Measurements from ENCODE around the gene DCHS1.

Gene DCHS1

GRCh38 chr11:6619004-6619745 lies 36.4 kb downstream of the DCHS1 start, which contains the start of gene TPP1:
Gene TPP1, minus strand, starts transcription at chr11:6619422. Its CDS starts 22 bp downstream, at chr11:6619400.
- Histone ChIP-seq H3K27ac (ENCODE audit: insufficient read depth in 1 of 2, low read depth in 1 of 2, low read length in 2 of 2, poor library complexity in 1 of 2, severe bottlenecking in 2 of 2) (peak within 1 kb of the TSS; percentile 82 to 96), H3K4me1 (ENCODE audit: control extremely low read depth in 1 of 4, control insufficient read depth in 4 of 4, insufficient read depth in 4 of 4, low read length in 3 of 4) (peaks cover 9 to 33% (median 26%) of the 10 kb centered on the region in 4 experiments), H3K9me3 (ENCODE audit: control extremely low read depth in 1 of 5, control insufficient read depth in 4 of 5, insufficient read depth in 2 of 5, low read depth in 1 of 5, low read length in 4 of 5) (no peaks in the 10 kb centered on the region), H3K36me3 (ENCODE audit: control insufficient read depth in 4 of 4, insufficient read depth in 4 of 4, low read length in 3 of 4) (peaks cover 2 to 36% (median 18%) of the 10 kb centered on the region in 4 experiments), H3K27me3 (replicated peaks in 2 of 5; ENCODE audit: control insufficient read depth in 4 of 5, insufficient read depth in 5 of 5, low read length in 4 of 5) (no peaks in the 10 kb centered on the region), H3K4me3 (ENCODE audit: control insufficient read depth in 1 of 7, extremely low read depth in 1 of 7, insufficient read depth in 4 of 7, low read depth in 2 of 7, low read length in 6 of 7) (peak within 1 kb of the TSS; percentile 71 to 94 (median 88))
- peak; percentile 91 to 93 (median 92) for DNase-seq
- WGBS (ENCODE audit: insufficient coverage) = 0% methylated on average over 11 of the region's 16 CpGs
- CTCF ChIA-PET = interaction anchor here (0.6 to 3.3 kb wide), 20 partner anchors 10 to 89 kb away, joined by 3 to 24 read pairs (median 6); partner anchors contain the start of gene MRPL17
- POLR2A ChIA-PET = interaction anchor here (1.0 to 1.7 kb wide), 3 partner anchors 12 to 16 kb away, joined by 3 to 8 read pairs (median 6); partner anchors contain the start of genes ILK and RRP8

DNA sequence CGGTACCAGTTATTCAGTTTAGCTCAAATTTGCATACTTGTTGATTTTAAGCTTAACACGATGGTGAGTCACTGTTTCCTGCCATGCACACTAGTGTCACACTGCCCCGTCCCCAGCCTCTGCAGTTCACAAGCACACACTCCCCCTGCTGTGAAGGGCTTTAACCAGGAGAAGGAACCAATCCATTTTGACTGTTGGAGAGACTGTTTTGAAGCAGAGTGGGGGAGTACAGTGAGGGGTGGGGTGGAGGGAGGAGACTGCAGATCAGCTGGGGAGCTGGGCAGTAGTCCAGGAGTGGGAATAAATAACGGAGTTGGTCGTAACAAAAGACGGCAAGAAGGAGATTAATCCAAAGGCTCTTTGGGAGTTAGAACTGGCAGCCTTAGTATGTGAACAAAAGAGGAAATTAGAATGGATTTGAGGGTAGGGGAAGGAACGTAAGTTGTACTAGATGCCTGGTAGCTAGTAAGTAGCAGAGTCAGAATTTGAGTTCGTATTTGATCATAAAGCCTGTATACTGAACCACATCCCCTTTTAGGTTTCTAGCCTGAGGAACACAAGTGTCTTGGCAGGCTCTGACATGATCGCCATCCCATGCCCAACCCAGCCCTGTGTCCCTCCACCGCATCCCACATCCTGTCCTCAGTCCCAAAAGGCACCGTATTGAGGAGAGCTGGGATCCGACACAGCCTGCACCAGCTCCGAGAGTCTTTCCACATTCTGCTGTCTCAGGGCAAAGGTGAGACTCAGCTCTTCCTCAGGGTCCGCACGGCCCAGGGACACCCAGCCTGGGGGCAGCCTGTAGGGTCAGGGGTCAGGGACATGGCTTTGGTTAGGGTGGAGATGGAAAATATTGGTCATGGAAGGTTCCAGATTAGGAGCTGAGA lies 37.2 kb downstream of the DCHS1 start:
- H3K36me3 ChIP-seq (ENCODE audit: control insufficient read depth in 4 of 4, insufficient read depth in 4 of 4, low read length in 3 of 4) = peaks cover 2 to 33% (median 22%) of the 10 kb centered on the region in 4 experiments
- 8% methylated on average over 13 of the region's 15 CpGs for WGBS (ENCODE audit: insufficient coverage)
- H3K4me1 ChIP-seq (ENCODE audit: control extremely low read depth in 1 of 4, control insufficient read depth in 4 of 4, insufficient read depth in 4 of 4, low read length in 3 of 4) = peaks cover 10 to 36% (median 28%) of the 10 kb centered on the region in 4 experiments
- ChIA-PET CTCF (interaction anchor here (0.6 to 3.3 kb wide), 30 partner anchors 11 to 89 kb away, joined by 3 to 24 read pairs (median 4); partner anchors contain the start of gene MRPL17), POLR2A (interaction anchor here (0.9 to 1.7 kb wide), 4 partner anchors 10 to 17 kb away, joined by 3 to 8 read pairs (median 4); partner anchors contain the start of genes ILK and RRP8)
- H3K27ac ChIP-seq (ENCODE audit: insufficient read depth in 1 of 2, low read depth in 1 of 2, low read length in 2 of 2, poor library complexity in 1 of 2, severe bottlenecking in 2 of 2) = peak overlapping the region; percentile 82 to 96
- peak; percentile 91 to 97 (median 95) for DNase-seq
- H3K27me3 ChIP-seq (replicated peaks in 2 of 5; ENCODE audit: control insufficient read depth in 4 of 5, insufficient read depth in 5 of 5, low read length in 4 of 5) = no peaks in the 10 kb centered on the region
- peak overlapping the region; percentile 71 to 94 (median 88) for H3K4me3 ChIP-seq (ENCODE audit: control insufficient read depth in 1 of 7, extremely low read depth in 1 of 7, insufficient read depth in 4 of 7, low read depth in 2 of 7, low read length in 6 of 7)
- H3K9me3 ChIP-seq (ENCODE audit: control extremely low read depth in 1 of 5, control insufficient read depth in 4 of 5, insufficient read depth in 2 of 5, low read depth in 1 of 5, low read length in 4 of 5) = no peaks in the 10 kb centered on the region

GRCh38 chr11:6617315-6617781 lies 38.3 kb downstream of the DCHS1 start:
- ChIA-PET POLR2A (interaction anchor here (0.9 to 1.7 kb wide), 2 partner anchors 9 to 14 kb away, joined by 3 to 8 read pairs; partner anchors contain the start of genes ILK and RRP8), CTCF (interaction anchor here (0.8 to 3.3 kb wide), 17 partner anchors 10 to 85 kb away, joined by 3 to 24 read pairs (median 5); partner anchors contain the start of gene MRPL17)
- Histone ChIP-seq H3K27ac (ENCODE audit: insufficient read depth in 1 of 2, low read depth in 1 of 2, low read length in 2 of 2, poor library complexity in 1 of 2, severe bottlenecking in 2 of 2) (peak overlapping the region in 1 of 2 experiments; percentile 96), H3K36me3 (ENCODE audit: control insufficient read depth in 4 of 4, insufficient read depth in 4 of 4, low read length in 3 of 4) (peaks cover 2 to 33% (median 21%) of the 10 kb centered on the region in 4 experiments), H3K4me1 (ENCODE audit: control extremely low read depth in 1 of 4, control insufficient read depth in 4 of 4, insufficient read depth in 4 of 4, low read length in 3 of 4) (peaks cover 18 to 47% (median 38%) of the 10 kb centered on the region in 4 experiments), H3K4me3 (ENCODE audit: control insufficient read depth in 1 of 7, extremely low read depth in 1 of 7, insufficient read depth in 4 of 7, low read depth in 2 of 7, low read length in 6 of 7) (peak overlapping the region in 6 of 7 experiments; percentile 71 to 94 (median 88)), H3K9me3 (ENCODE audit: control extremely low read depth in 1 of 5, control insufficient read depth in 4 of 5, insufficient read depth in 2 of 5, low read depth in 1 of 5, low read length in 4 of 5) (no peaks in the 10 kb centered on the region), H3K27me3 (replicated peaks in 2 of 5; ENCODE audit: control insufficient read depth in 4 of 5, insufficient read depth in 5 of 5, low read length in 4 of 5) (no peaks in the 10 kb centered on the region)
- no peak for DNase-seq
- 71% methylated on average over 5 of the region's 5 CpGs for WGBS (ENCODE audit: insufficient coverage)

- WGBS (ENCODE audit: insufficient coverage) = 98% methylated on average over 11 of the region's 14 CpGs
- H3K4me1 ChIP-seq (ENCODE audit: control extremely low read depth in 1 of 4, control insufficient read depth in 4 of 4, insufficient read depth in 4 of 4, low read length in 3 of 4) = peaks cover 18 to 48% (median 40%) of the 10 kb centered on the region in 4 experiments
- ChIA-PET CTCF (interaction anchor here (1.1 to 3.3 kb wide), 6 partner anchors 9 to 84 kb away, joined by 3 to 24 read pairs (median 12); partner anchors contain the start of gene MRPL17), POLR2A (no interaction called here)
- no peak overlapping the region for H3K4me3 ChIP-seq (ENCODE audit: control insufficient read depth in 1 of 7, extremely low read depth in 1 of 7, insufficient read depth in 4 of 7, low read depth in 2 of 7, low read length in 6 of 7)
- no peak overlapping the region for H3K27ac ChIP-seq (ENCODE audit: insufficient read depth in 1 of 2, low read depth in 1 of 2, low read length in 2 of 2, poor library complexity in 1 of 2, severe bottlenecking in 2 of 2)
- no peaks in the 10 kb centered on the region for H3K9me3 ChIP-seq (ENCODE audit: control extremely low read depth in 1 of 5, control insufficient read depth in 4 of 5, insufficient read depth in 2 of 5, low read depth in 1 of 5, low read length in 4 of 5)
- peaks cover 2 to 33% (median 21%) of the 10 kb centered on the region in 4 experiments for H3K36me3 ChIP-seq (ENCODE audit: control insufficient read depth in 4 of 4, insufficient read depth in 4 of 4, low read length in 3 of 4)
- DNase-seq = no peak
- H3K27me3 ChIP-seq (replicated peaks in 2 of 5; ENCODE audit: control insufficient read depth in 4 of 5, insufficient read depth in 5 of 5, low read length in 4 of 5) = no peaks in the 10 kb centered on the region
Observed at GRCh38 chr11:6616596-6617250, 38.9 kb downstream of the DCHS1 start.

DNA sequence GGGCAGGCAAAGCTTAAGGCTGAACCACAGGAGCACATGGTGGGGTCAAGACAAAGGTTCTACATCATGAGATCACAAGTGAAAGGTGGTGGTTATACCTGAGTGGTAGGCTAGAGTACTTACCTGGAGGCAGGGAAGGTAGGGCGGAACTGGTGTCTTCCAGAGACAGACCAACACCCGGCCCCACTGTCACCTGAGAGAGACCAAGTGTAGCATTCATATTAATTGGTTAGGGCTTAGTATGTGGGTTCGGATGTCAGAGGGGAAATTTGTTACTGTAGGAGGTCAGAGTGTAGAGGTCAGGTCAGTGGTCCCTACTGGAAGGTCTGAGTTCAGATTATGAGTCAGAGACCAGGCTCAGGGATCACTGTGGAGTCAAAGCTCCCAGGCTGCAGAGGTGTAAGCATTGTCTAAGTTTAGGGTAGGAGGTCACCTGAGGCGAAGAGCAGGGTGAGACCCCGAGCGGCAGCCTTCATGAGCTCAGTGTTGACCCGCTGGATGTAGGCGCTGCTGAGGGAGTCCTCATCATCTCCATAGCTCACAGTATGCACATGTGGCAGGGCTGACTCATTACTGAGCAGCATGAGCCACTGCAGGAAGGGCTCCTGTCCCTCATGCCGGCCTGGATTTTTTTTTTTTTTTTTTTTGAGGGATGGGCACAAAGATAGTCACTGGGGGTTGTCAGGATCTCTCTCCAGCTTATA lies 39.6 kb downstream of the DCHS1 start:
- H3K4me1 ChIP-seq (ENCODE audit: control extremely low read depth in 1 of 4, control insufficient read depth in 4 of 4, insufficient read depth in 4 of 4, low read length in 3 of 4) = peaks cover 18 to 54% (median 46%) of the 10 kb centered on the region in 4 experiments
- WGBS (ENCODE audit: insufficient coverage) = 100% methylated on average over 8 of the region's 9 CpGs
- H3K4me3 ChIP-seq (ENCODE audit: control insufficient read depth in 1 of 7, extremely low read depth in 1 of 7, insufficient read depth in 4 of 7, low read depth in 2 of 7, low read length in 6 of 7) = no peak overlapping the region
- CTCF ChIA-PET = interaction anchor here (1.9 kb wide), 1 partner anchor 11 kb away, joined by 5 read pairs; no protein-coding TSS in a partner anchor
- POLR2A ChIA-PET = no interaction called here
- H3K27me3 ChIP-seq (replicated peaks in 2 of 5; ENCODE audit: control insufficient read depth in 4 of 5, insufficient read depth in 5 of 5, low read length in 4 of 5) = no peaks in the 10 kb centered on the region
- DNase-seq = no peak
- H3K27ac ChIP-seq (ENCODE audit: insufficient read depth in 1 of 2, low read depth in 1 of 2, low read length in 2 of 2, poor library complexity in 1 of 2, severe bottlenecking in 2 of 2) = no peak overlapping the region
- peaks cover 2 to 37% (median 22%) of the 10 kb centered on the region in 4 experiments for H3K36me3 ChIP-seq (ENCODE audit: control insufficient read depth in 4 of 4, insufficient read depth in 4 of 4, low read length in 3 of 4)
- H3K9me3 ChIP-seq (ENCODE audit: control extremely low read depth in 1 of 5, control insufficient read depth in 4 of 5, insufficient read depth in 2 of 5, low read depth in 1 of 5, low read length in 4 of 5) = no peaks in the 10 kb centered on the region

DNA sequence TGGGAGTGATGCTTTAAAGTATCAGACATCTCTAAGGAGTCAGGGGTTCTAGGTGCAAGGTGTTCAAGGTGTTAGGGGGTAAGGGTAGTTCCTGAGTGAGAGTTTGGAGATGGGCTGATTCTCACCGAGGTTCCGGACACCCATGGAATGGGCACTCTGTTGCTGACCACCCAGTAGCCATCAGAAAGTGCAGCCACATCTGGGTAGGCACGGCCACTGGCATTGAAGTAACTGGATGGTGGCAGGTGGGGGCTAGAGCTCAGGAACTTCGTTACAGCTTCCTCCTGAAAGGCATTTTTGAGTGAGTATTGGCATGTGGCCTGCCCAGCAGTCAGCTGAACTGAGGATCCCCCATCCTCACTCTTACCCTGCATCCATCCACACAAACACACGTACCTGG lies 40.6 kb downstream of the DCHS1 start:
- Histone ChIP-seq H3K36me3 (ENCODE audit: control insufficient read depth in 4 of 4, insufficient read depth in 4 of 4, low read length in 3 of 4) (peaks cover 5 to 47% (median 32%) of the 10 kb centered on the region in 4 experiments), H3K4me1 (ENCODE audit: control extremely low read depth in 1 of 4, control insufficient read depth in 4 of 4, insufficient read depth in 4 of 4, low read length in 3 of 4) (peaks cover 18 to 51% (median 48%) of the 10 kb centered on the region in 4 experiments), H3K4me3 (ENCODE audit: control insufficient read depth in 1 of 7, extremely low read depth in 1 of 7, insufficient read depth in 4 of 7, low read depth in 2 of 7, low read length in 6 of 7) (no peak overlapping the region), H3K27ac (ENCODE audit: insufficient read depth in 1 of 2, low read depth in 1 of 2, low read length in 2 of 2, poor library complexity in 1 of 2, severe bottlenecking in 2 of 2) (no peak overlapping the region), H3K27me3 (replicated peaks in 2 of 5; ENCODE audit: control insufficient read depth in 4 of 5, insufficient read depth in 5 of 5, low read length in 4 of 5) (no peaks in the 10 kb centered on the region), H3K9me3 (ENCODE audit: control extremely low read depth in 1 of 5, control insufficient read depth in 4 of 5, insufficient read depth in 2 of 5, low read depth in 1 of 5, low read length in 4 of 5) (no peaks in the 10 kb centered on the region)
- no peak for DNase-seq
- POLR2A ChIA-PET = no interaction called here
- CTCF ChIA-PET = interaction anchor here (1.1 to 1.9 kb wide), 2 partner anchors 10 to 86 kb away, joined by 3 to 5 read pairs; no protein-coding TSS in a partner anchor
- 95% methylated on average over 4 of the region's 5 CpGs for WGBS (ENCODE audit: insufficient coverage)
